ENCODE data around the gene ARHGAP40. TPM values are rescaled to one million over a fixed set of nuclear protein-coding genes. Genes with fewer than 3 reads are reported as not detected.
"Not testable (repeated sequence)": the region's sequence is repeated elsewhere in the genome, so short reads cannot be mapped to it uniquely, and the experiment has no call there.

ARHGAP40 gene
- total and polyA plus RNA-seq, 2 of the 13 experiments (the other 11 are each of a cell fraction or from before 2014, with no cell fraction given): 0.75 to 2.1 TPM

DNA sequence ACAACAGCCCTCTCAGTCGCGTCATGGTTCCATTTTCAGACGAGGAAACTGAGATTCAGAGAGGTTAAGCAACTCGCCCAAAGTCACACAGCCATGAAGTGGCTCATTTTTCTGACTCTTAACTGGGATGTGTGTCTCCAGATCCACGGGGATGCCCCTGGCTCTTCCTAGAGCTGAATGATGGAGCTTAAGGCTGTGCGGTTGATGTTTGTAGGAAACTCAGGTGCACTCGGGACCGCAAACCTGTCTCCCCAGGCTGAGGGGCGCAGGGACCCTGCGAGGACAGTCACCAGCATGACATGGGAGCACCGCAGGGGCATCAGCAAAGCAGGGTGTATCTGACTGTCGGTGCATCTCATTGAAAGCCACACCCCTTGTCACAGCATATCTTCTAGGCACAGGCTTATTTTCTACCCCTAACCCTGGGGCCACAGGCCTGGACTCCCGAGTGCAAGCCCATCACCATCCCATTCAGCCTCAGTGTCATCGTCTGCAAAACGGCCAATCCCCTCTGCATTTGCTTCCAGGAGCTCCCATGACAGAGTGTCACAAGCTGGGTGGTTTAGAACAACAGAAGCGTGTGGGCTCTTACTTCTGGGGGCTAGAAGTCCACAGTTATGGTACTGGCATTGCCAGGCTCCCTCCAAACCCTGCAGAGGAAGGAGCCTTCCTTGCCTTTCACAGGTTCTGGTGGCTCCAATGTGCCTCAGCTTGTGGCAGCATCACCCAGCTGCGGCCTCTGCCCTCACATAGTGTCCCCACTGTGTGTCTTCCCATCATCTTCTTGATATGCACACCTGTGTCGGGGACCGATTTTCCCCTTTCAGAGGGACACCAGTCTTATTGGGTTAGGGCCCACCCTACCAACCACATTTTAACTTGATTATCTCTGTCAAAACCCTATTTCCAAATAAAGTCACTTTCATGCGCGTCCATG, 9.9 kb upstream of the ARHGAP40 start (continued):
- TF ChIP-seq SRF (IDR thresholded peaks at IDR 0.05; ENCODE audit: low read depth, low read length) (no peak), ZNF761 (CRISPR knock-in tag; conservative IDR thresholded peaks at IDR 0.05) (no peak), ZNF253 (CRISPR knock-in tag; IDR thresholded peaks at IDR 0.05; ENCODE audit: borderline replicate concordance) (no peak), EP300 (IDR thresholded peaks at IDR 0.05; ENCODE audit: low read depth in 2 of 2, low read length in 2 of 2) (no peak), EP300 (CRISPR knock-in tag; IDR thresholded peaks at IDR 0.05; ENCODE audit: borderline replicate concordance) (no peak)

DNA sequence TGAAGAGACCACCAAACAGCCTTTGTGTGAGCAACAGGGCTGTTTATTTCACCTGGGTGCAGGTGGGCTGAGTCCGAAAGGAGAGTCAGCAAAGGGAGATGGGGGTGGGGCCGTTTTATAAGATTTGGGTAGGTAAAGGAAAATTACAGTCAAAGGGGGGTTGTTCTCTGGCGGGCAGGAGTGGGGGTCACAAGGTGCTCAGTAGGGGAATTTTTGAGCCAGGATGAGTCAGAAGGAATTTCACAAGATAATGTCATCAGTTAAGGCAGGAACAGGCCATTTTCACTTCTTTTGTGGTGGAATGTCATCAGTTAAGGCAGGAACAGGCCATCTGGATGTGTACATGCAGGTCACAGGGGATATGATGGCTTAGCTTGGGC, 9.2 kb upstream of the ARHGAP40 start:
- CTCF ChIA-PET (ENCODE audit: low intra/inter-chr PET ratio, low total read pairs); H3K36me3 ChIP-seq (replicated peaks in 1 of 2; ENCODE audit: control insufficient read depth in 1 of 2, insufficient read depth in 2 of 2, low read length in 2 of 2); H3K9me3 ChIP-seq (ENCODE audit: low read length); ATAC-seq; H2AFZ ChIP-seq (ENCODE audit: low read length); H3K27ac ChIP-seq (ENCODE audit: extremely low read length, insufficient read depth, low read length); H3K4me2 ChIP-seq (ENCODE audit: low read depth, low read length); DNase-seq (ENCODE audit: low spot score); intact Hi-C loops (cut with micrococcal nuclease; ENCODE audit: unreplicated experiment); FAIRE-seq; H3K4me3 ChIP-seq (replicated peaks in 1 of 3; ENCODE audit: insufficient read depth in 1 of 3, low read depth in 2 of 3, low read length in 3 of 3); H3K79me2 ChIP-seq (ENCODE audit: insufficient read depth, low read length); H3K9ac ChIP-seq (ENCODE audit: insufficient read depth, low read depth, low read length); in situ Hi-C loops (cut with HindIII; ENCODE audit: extremely low pct_ligation_motif_present, low pct_unique_long_range_greater_than_20kb); BruUV-seq (replicated peaks); POLR2A ChIA-PET; H4K20me1 ChIP-seq (ENCODE audit: insufficient read depth, low read length): not testable (repeated sequence)
- WGBS (ENCODE audit: low lambda C conversion rate): 4% methylated on average over 3 of the region's 3 CpGs
- Histone ChIP-seq H3K27me3 (ENCODE audit: control insufficient read depth in 1 of 2, insufficient read depth in 2 of 2, low read length in 2 of 2) (peaks cover 2 to 31% of the 10 kb centered on the region in 2 experiments; a peak in 4 of 5 replicates), H3K4me1 (ENCODE audit: insufficient read depth, low read length) (peaks cover 24% of the 10 kb centered on the region; the same call in 1 of the 2 replicates)
- TF ChIP-seq FOSL2 (CRISPR knock-in tag; IDR thresholded peaks at IDR 0.05): 0 out of 2 replicates have a peak, but pooled peaks have one; percentile 9

DNA sequence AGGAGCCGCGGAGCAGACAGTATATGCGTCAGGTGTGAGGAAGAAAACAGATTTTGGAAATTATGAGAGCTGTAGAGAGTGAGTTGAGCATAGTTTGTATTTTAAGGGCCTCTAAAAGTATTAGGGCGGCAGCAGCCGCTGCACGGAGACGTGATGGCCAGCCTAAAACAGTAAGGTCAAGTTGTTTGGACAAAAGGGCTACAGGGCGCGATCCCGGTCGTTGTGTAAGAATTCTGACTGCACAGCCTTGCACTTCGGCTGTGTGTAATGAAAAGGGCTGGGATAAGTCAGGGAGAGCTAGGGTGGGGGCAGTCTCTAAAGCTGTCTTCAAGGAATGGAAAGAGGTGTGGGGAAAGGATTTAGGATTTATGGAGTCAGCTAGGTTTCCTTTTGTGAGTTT, 7.3 kb upstream of the ARHGAP40 start:
- H3K27ac ChIP-seq (ENCODE audit: extremely low read length, insufficient read depth, low read length); intact Hi-C loops (cut with micrococcal nuclease; ENCODE audit: unreplicated experiment); H3K79me2 ChIP-seq (ENCODE audit: insufficient read depth, low read length); in situ Hi-C loops (cut with HindIII; ENCODE audit: extremely low pct_ligation_motif_present, low pct_unique_long_range_greater_than_20kb); H4K20me1 ChIP-seq (ENCODE audit: insufficient read depth, low read length); H3K9me3 ChIP-seq (ENCODE audit: low read length); CTCF ChIA-PET (ENCODE audit: low intra/inter-chr PET ratio, low total read pairs); H2AFZ ChIP-seq (ENCODE audit: low read length); DNase-seq (ENCODE audit: low spot score); H3K36me3 ChIP-seq (replicated peaks in 1 of 2; ENCODE audit: control insufficient read depth in 1 of 2, insufficient read depth in 2 of 2, low read length in 2 of 2); BruUV-seq (replicated peaks); POLR2A ChIA-PET; H3K4me3 ChIP-seq (replicated peaks in 1 of 3; ENCODE audit: insufficient read depth in 1 of 3, low read depth in 2 of 3, low read length in 3 of 3); ATAC-seq; H3K9ac ChIP-seq (ENCODE audit: insufficient read depth, low read depth, low read length): not testable (repeated sequence)
- H3K4me1 ChIP-seq (ENCODE audit: insufficient read depth, low read length): peaks cover 26% of the 10 kb centered on the region
- peaks cover 2 to 46% of the 10 kb centered on the region in 2 experiments; a peak in 4 of 5 replicates for H3K27me3 ChIP-seq (ENCODE audit: control insufficient read depth in 1 of 2, insufficient read depth in 2 of 2, low read length in 2 of 2)
- 19% methylated on average over 12 of the region's 12 CpGs for WGBS (ENCODE audit: low lambda C conversion rate)
- FAIRE-seq: peak; percentile 37
- H3K4me2 ChIP-seq (ENCODE audit: low read depth, low read length): peak overlapping the region; percentile 29; the same call in 1 of the 2 replicates

DNA sequence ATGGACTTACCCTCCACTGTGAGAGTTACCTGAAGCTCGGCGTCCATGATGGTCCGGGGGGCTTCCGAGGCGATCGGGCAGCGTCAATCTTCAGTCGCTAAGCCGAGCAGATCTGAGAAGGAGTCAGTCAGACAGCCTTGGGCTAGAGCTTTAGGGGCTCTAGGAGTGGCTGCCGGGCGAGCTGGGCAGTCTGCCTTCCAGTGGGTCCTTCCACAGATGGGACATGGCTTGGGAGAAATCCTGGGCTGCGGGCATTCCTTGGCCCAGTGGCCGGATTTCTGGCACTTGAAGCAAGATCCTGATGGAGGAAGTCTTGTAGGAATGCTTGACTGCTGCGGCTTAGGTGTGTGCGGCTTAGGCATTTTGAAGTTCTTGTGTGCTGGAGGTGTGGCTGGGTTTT, 5.7 kb upstream of the ARHGAP40 start:
- H3K4me1 ChIP-seq (ENCODE audit: insufficient read depth, low read length): peaks cover 30% of the 10 kb centered on the region
- DNase-seq (ENCODE audit: low spot score); ATAC-seq; H2AFZ ChIP-seq (ENCODE audit: low read length); H4K20me1 ChIP-seq (ENCODE audit: insufficient read depth, low read length); FAIRE-seq; CTCF ChIA-PET (ENCODE audit: low intra/inter-chr PET ratio, low total read pairs); H3K4me3 ChIP-seq (replicated peaks in 1 of 3; ENCODE audit: insufficient read depth in 1 of 3, low read depth in 2 of 3, low read length in 3 of 3); BruUV-seq (replicated peaks); H3K36me3 ChIP-seq (replicated peaks in 1 of 2; ENCODE audit: control insufficient read depth in 1 of 2, insufficient read depth in 2 of 2, low read length in 2 of 2); H3K9ac ChIP-seq (ENCODE audit: insufficient read depth, low read depth, low read length); H3K9me3 ChIP-seq (ENCODE audit: low read length); H3K4me2 ChIP-seq (ENCODE audit: low read depth, low read length); H3K27ac ChIP-seq (ENCODE audit: extremely low read length, insufficient read depth, low read length); in situ Hi-C loops (cut with HindIII; ENCODE audit: extremely low pct_ligation_motif_present, low pct_unique_long_range_greater_than_20kb); H3K79me2 ChIP-seq (ENCODE audit: insufficient read depth, low read length); intact Hi-C loops (cut with micrococcal nuclease; ENCODE audit: unreplicated experiment); POLR2A ChIA-PET: not testable (repeated sequence)
- WGBS (ENCODE audit: low lambda C conversion rate): 69% methylated on average over 14 of the region's 15 CpGs
- H3K27me3 ChIP-seq (ENCODE audit: control insufficient read depth in 1 of 2, insufficient read depth in 2 of 2, low read length in 2 of 2): peaks cover 2 to 56% of the 10 kb centered on the region in 2 experiments; a peak in 4 of 5 replicates
